Small intestine (tissue), 7 donors: ENCODE data around the gene PI4K2A. TPM values are rescaled to one million over a fixed set of nuclear protein-coding genes. Genes with fewer than 3 reads are reported as not detected.

Source experiments
- DNase-seq, 2 donors: peaks; one replicate each; pipeline versions ENCODE4 v3.0.0 to v3.0.0-alpha.2; 2013
- FAIRE-seq: peaks from 2 replicates; lab custom pipeline; 2012; peaks lifted over from hg19 to GRCh38; lab: Jason Lieb, UNC
- H3K27ac ChIP-seq, 3 donors: one replicate each; pipeline ENCODE4 v1.5.1; 2013; ENCODE audit warnings: low read length in 2 of 3, mild to moderate bottlenecking in 2 of 3, control low read depth in 1 of 3, inconsistent platforms in 1 of 3, low read depth in 1 of 3, moderate library complexity in 1 of 3
- H3K27me3 ChIP-seq, 3 donors: one replicate each; pipeline ENCODE4 v1.6.1; 2013; ENCODE audit warnings: low read length in 3 of 3, inconsistent platforms in 1 of 3; ENCODE audit not compliant: control insufficient read depth in 3 of 3, insufficient read depth in 3 of 3
- H3K36me3 ChIP-seq, 3 donors: one replicate each; pipeline ENCODE4 v1.6.1; 2013; ENCODE audit warnings: low read length in 3 of 3, inconsistent platforms in 1 of 3, low read depth in 1 of 3, mild to moderate bottlenecking in 1 of 3, moderate library complexity in 1 of 3; ENCODE audit not compliant: control insufficient read depth in 3 of 3, insufficient read depth in 2 of 3
- H3K4me1 ChIP-seq, 3 donors: one replicate each; pipeline ENCODE4 v1.6.1; 2013; ENCODE audit warnings: low read length in 2 of 3, inconsistent platforms in 1 of 3, low read depth in 1 of 3, mild to moderate bottlenecking in 1 of 3, moderate library complexity in 1 of 3; ENCODE audit not compliant: control insufficient read depth in 3 of 3, insufficient read depth in 2 of 3
- H3K4me3 ChIP-seq, 3 donors: one replicate each; pipeline ENCODE4 v1.5.1; 2013; ENCODE audit warnings: low read length in 3 of 3, control low read depth in 1 of 3, inconsistent platforms in 1 of 3, low read depth in 1 of 3, mild to moderate bottlenecking in 1 of 3, moderate library complexity in 1 of 3
- H3K9me3 ChIP-seq, 2 donors: one replicate each; pipeline ENCODE4 v1.6.1; 2013; ENCODE audit warnings: low read depth in 1 of 2, low read length in 1 of 2; ENCODE audit not compliant: control insufficient read depth in 2 of 2, insufficient read depth in 1 of 2
- WGBS, 3 donors: extraction: QIAGEN DNeasy Blood & Tissue Kit; methylation state at CpG; one replicate each; pipeline ENCODE4 v1.1.7; 2013; 5-methylcytosine and 5-hydroxymethylcytosine counted together
- polyA plus RNA-seq, 4 donors: library from polyadenylated mRNA; stranded (reverse) in 3 of 4; unstranded in 1 of 4; fragments of 200-250 nt in 3 of 4; fragments of 120-200 nt in 1 of 4; gene quantifications; one replicate each; pipeline versions ENCODE4 v1.2.1 to v1.2.3, GENCODE V29; 2013
- donor health status: healthy with polysubstance abuse.
- donor health status: control.
- donor health status: control.
- donor health status: Bipolar disorder and iron deficiency.
- donor health status: healthy.

PI4K2A gene
- polyA plus RNA-seq, 4 donors: 9.5 to 34.0 (median 12.0) TPM

DNA sequence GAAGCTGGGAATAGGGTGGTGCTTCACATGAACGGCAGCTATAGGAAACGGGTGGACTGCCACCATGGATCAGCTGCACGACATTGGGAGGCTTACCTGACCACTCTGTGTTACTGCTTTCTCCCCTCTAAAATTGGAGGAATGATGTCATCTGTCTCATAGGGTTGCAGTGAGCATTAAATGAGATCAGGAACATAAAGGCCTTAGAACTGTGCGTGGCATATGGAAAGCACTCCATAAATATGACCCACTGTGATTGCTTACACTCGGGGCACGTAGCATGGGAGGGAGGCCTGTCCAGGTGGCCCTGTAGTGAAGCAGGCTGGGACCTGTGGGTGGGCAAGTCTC, 41.2 kb upstream of the PI4K2A start:
- peak overlapping the region in 1 of 3 donors; percentile 4 for H3K4me3 ChIP-seq
- peaks cover 0 to 3% (median 0%) of the 10 kb centered on the region in 3 donors for H3K36me3 ChIP-seq
- H3K27ac ChIP-seq: no peak overlapping the region
- no peak for DNase-seq
- H3K9me3 ChIP-seq: no peaks in the 10 kb centered on the region
- no peaks in the 10 kb centered on the region for H3K27me3 ChIP-seq
- 80 to 87% (median 82%) methylated on average over 6 of the region's 6 CpGs for WGBS, 3 donors
- no peak for FAIRE-seq
- H3K4me1 ChIP-seq: no peaks in the 10 kb centered on the region

- DNase-seq (no peak), FAIRE-seq (no peak)
- H3K36me3 ChIP-seq: peaks cover 0 to 3% (median 0%) of the 10 kb centered on the region in 3 donors
- no peaks in the 10 kb centered on the region for H3K4me1 ChIP-seq
- H3K27ac ChIP-seq: no peak overlapping the region
- H3K27me3 ChIP-seq: no peaks in the 10 kb centered on the region
- H3K9me3 ChIP-seq: no peaks in the 10 kb centered on the region
- WGBS, 3 donors: 81 to 100% (median 89%) methylated on average over 1 of the region's 1 CpG
- H3K4me3 ChIP-seq: no peak overlapping the region
Measured at GRCh38 chr10:97600616-97601015, 39.9 kb upstream of the PI4K2A start.

- FAIRE-seq (no peak), DNase-seq (no peak)
- H3K4me1 ChIP-seq: no peaks in the 10 kb centered on the region
- 84 to 85% (median 84%) methylated on average over 21 of the region's 21 CpGs for WGBS, 3 donors
- peaks cover 0 to 3% (median 0%) of the 10 kb centered on the region in 3 donors for H3K36me3 ChIP-seq
- H3K9me3 ChIP-seq: no peaks in the 10 kb centered on the region
- no peaks in the 10 kb centered on the region for H3K27me3 ChIP-seq
- H3K4me3 ChIP-seq: no peak overlapping the region
- no peak overlapping the region for H3K27ac ChIP-seq
Measured at GRCh38 chr10:97601268-97602215, 38.9 kb upstream of the PI4K2A start.

DNA sequence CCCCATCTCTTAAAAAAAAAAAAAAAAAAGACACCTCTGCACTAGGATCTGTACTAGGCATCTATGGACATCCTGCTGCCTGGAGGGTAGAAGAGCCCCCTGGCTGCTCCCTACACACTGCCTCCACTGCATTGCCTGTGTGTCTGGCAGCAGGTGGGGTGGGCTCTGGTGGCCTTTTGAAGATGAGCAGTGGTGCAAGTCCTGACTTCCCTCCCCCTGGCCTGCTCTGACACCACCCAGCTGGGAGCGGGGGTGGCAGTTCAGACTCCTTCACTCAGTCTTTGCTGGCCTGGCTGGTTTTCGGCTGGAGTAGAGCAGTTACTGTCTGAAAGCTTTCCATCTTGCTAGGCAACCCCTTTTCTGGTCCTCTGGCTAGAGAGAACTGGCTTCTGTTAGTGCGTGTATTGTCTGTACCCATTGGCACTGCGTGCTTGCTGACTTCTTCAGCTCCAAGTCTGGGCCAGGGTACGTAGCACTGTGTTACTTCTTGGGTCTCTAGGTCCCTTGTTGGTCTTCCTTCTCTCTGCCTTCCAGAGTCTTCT, 33.3 kb upstream of the PI4K2A start:
- no peak overlapping the region for H3K27ac ChIP-seq
- no peaks in the 10 kb centered on the region for H3K27me3 ChIP-seq
- WGBS, 3 donors: 90 to 93% (median 93%) methylated on average over 5 of the region's 5 CpGs
- H3K9me3 ChIP-seq: no peaks in the 10 kb centered on the region
- H3K4me1 ChIP-seq: no peaks in the 10 kb centered on the region
- DNase-seq (no peak), FAIRE-seq (no peak)
- H3K4me3 ChIP-seq: no peak overlapping the region
- H3K36me3 ChIP-seq: peaks cover 0 to 4% (median 2%) of the 10 kb centered on the region in 3 donors

DNA sequence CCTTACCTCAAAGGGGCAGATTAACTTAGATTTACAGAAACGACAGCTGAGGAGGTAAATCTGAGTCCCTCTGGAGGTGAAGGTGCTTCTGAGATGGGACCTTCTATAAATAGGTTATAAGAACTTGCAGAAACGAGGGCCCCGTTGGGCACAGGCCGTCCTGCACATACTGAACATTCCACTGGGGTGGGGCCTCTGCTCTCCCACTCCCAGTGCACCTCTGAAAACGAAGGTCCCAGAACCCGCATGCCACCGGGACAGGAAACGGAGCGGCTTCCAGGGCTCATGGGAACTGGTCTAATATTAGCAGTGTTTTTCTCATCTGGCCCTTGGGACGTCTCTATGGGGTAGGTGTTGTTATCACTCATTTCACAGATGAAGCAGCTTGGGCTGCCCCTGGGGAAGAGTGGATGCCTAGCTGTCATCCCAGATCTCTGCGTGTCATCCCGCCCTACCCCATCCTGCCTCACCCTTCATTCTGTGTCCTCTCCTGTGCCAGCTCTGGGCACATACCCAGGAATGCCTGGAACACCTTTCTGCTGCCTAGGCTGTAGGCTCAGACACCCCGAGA, 31.4 kb upstream of the PI4K2A start:
- FAIRE-seq (no peak), DNase-seq (no peak)
- Histone ChIP-seq H3K4me1 (no peaks in the 10 kb centered on the region), H3K9me3 (no peaks in the 10 kb centered on the region), H3K27me3 (no peaks in the 10 kb centered on the region), H3K36me3 (peaks cover 0 to 6% (median 2%) of the 10 kb centered on the region in 3 donors), H3K4me3 (no peak overlapping the region), H3K27ac (no peak overlapping the region)
- 75 to 84% (median 83%) methylated on average over 13 of the region's 13 CpGs for WGBS, 3 donors

DNA sequence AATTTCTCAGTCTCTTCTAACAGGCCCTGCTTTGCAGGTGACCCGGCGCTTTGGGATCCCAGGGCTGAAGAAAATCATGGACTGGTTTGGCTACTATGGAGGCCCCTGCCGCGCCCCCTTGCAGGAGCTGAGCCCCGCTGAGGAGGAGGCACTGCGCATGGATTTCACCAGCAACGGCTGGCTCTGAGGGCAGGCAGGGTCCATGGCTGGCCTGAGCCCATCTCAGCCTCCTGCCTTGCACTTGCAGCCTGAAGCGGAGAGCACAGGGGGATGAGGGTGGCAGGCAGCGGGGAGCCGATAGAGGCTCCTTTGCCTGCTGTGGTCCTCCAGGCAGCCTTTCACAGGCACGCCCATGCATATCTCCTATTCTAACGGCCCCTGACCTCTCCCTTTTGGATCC, 29.0 kb upstream of the PI4K2A start:
- H3K4me3 ChIP-seq: no peak overlapping the region
- no peak for DNase-seq
- H3K36me3 ChIP-seq: peaks cover 0 to 15% (median 2%) of the 10 kb centered on the region in 3 donors
- FAIRE-seq: no peak
- no peaks in the 10 kb centered on the region for H3K27me3 ChIP-seq
- H3K4me1 ChIP-seq: no peaks in the 10 kb centered on the region
- WGBS, 3 donors: 82 to 89% (median 88%) methylated on average over 12 of the region's 12 CpGs
- H3K9me3 ChIP-seq: no peaks in the 10 kb centered on the region
- H3K27ac ChIP-seq: no peak overlapping the region

DNA sequence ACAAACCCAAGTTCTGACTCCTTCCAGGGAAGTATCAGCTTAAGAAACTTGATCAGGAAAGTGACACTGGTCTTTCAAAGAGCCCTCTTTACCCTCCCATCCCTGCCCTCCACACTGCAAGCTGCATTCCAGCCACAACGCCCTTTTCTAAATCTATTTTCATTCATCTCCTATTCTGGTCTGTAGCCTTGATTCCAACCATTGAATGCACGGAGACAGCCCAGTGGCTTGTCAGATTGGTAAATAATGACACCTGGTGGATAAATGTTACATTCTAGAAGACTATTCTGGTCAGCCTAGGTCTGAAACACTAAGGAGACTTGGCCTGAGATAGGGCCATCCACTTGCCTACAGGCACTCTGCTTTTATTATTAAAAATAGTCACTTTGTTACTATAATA, 28.1 kb upstream of the PI4K2A start:
- no peak overlapping the region for H3K4me3 ChIP-seq
- H3K4me1 ChIP-seq: no peaks in the 10 kb centered on the region
- peak; percentile 45 to 46 for DNase-seq
- peaks cover 0 to 15% (median 2%) of the 10 kb centered on the region in 3 donors for H3K36me3 ChIP-seq
- no peak for FAIRE-seq
- H3K9me3 ChIP-seq: no peaks in the 10 kb centered on the region
- H3K27ac ChIP-seq: no peak overlapping the region
- 29 to 41% (median 37%) methylated on average over 2 of the region's 2 CpGs for WGBS, 3 donors
- H3K27me3 ChIP-seq: no peaks in the 10 kb centered on the region

DNA sequence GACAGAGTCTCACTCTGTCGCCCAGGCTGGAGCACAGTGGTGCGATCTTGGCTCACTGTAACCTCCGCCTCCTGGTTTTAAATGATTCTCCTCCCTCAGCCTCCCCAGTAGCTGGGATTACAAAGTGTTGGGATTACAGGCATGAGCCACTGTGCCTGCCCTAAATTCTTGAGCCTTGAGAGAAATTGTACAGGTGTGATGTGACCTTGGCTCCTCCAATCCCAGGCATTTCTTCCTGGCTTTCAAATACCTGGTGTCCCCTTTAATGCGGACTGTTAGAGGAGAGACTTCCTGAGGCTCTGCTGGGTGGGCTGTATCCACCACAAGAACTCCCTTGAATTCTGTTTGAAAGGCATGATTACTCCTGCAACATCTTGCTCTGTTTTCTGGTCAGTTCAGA, 22.2 kb upstream of the PI4K2A start:
- DNase-seq: no peak
- 86 to 98% (median 95%) methylated on average over 4 of the region's 4 CpGs for WGBS, 3 donors
- H3K4me1 ChIP-seq: peaks cover 0 to 5% (median 0%) of the 10 kb centered on the region in 3 donors
- peaks cover 0 to 14% (median 0%) of the 10 kb centered on the region in 3 donors for H3K36me3 ChIP-seq
- no peaks in the 10 kb centered on the region for H3K9me3 ChIP-seq
- no peak for FAIRE-seq
- H3K27me3 ChIP-seq: no peaks in the 10 kb centered on the region
- H3K4me3 ChIP-seq: no peak overlapping the region
- no peak overlapping the region for H3K27ac ChIP-seq
